HL-60/S4 (cell line): ENCODE data around the gene SREK1IP1.

ENCODE experiments used
- in situ Hi-C: fragments of 300-500 bp; cut with MboI; formaldehyde crosslinking; loops from 2 replicates; pipeline ENCODE4 v1.14.3; 2022; ENCODE audit warnings: low sequenced_read_pairs

Gene SREK1IP1

DNA sequence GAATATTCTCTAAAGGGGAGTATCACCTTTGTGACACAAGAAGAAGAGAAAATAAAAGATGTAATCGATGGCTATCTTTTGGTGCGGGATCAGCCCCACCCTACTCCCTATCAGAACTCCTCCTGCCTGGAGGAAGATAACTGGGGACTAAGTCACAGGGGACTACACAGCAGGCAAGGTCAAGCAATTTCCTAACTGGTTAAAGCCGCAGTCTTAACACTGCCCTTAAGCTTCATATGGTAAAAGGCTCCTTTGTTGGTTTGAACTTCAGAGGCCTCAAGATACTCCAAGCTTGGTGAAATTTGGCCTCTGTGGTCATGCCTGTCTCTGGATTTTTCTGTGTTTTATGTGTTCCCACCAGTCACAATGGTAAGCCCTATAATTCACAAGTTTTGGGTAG is 79.5 kb downstream of the SREK1IP1 start:
- in situ Hi-C loops = no loop called here

DNA sequence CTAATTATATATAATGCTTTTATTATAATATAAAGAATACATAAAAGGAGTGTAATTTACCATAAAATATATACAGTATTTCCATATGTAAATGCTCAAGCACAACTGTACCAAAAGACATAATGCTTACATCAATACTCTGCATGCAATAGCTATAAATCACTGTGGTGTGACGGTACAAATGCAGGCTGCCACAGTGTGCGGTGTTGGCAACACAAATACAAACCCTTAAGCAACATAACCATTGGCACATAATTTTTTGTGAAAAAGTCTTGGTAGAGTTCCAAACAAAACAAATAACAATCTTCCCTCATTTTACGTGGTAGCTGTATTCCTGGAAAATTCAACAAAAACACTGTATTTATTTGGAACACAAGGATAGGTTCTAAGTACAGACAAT is 80.1 kb downstream of the SREK1IP1 start:
- in situ Hi-C loops = no loop called here

GRCh38 chr5:64685866-64686265 is 82.6 kb downstream of the SREK1IP1 start:
- in situ Hi-C loops = no loop called here

DNA sequence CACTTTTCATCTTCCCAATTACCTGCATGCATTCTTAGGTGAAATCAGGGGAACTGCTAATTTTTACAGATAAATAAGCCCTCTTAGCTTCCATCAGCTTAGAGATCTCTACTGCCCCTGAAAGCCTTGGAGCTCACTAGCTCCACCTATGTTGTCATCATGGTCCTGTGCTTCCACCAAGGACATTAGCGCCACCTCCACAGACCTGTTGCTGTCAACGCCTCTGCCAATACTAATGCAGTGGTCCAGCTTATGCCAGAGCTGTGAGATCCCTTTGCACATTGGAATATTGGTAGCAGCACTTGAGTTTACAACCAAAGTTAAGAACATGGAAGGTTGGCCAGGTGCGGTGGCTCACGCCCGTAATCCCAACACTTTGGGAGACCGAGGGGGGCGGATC is 85.9 kb downstream of the SREK1IP1 start:
- in situ Hi-C loops = no loop called here

DNA sequence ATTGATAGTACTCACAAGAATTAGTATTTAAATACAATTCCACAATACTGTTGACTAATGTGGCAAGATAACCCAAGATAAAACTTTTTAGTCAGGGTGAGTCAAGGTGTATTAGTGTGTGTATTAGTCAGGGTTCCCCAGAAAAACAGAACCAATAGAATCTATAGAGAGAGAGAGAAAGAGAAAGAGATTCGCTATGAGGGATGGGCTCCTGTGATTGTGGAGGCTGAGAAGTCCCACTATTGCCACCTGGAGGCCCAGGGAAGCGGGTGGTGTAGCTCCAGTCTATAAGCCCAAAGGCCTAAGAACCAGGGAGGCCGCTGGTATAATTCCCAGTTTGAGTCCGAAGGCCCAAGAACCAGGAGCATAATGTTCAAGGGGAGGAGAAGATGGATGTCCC is 88.2 kb downstream of the SREK1IP1 start:
- in situ Hi-C loops = no loop called here

GRCh38 chr5:64678374-64678773 is 90.1 kb downstream of the SREK1IP1 start:
- in situ Hi-C loops = no loop called here

- in situ Hi-C loops = no loop called here
Observed at GRCh38 chr5:64671678-64672077, 96.8 kb downstream of the SREK1IP1 start.

DNA sequence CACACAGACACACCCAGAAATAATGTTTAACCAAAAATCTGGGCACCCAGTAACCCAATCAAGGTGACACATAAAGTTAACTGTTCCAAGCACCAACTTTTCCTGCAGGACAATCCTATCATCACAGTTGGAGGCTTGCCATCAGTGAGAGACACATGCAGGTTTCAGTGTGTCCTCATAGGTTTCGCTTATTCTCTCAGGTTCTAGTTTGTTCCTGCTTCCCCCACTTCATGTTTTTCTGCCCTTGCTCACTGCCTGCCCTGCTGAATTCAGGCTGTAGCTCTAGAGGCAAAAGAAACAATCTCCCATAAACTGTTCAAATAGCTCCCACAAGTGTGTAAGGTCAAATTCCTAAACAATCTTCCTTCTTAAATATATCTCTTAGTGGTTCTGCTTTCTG is 98.2 kb downstream of the SREK1IP1 start:
- in situ Hi-C loops = no loop called here
